Measurements from ENCODE around the gene CDH23. TPM values are rescaled to one million over a fixed set of nuclear protein-coding genes. Genes with fewer than 3 reads are reported as not detected.

Gene CDH23
- total and polyA plus RNA-seq, 2 of the 8 experiments (the other 6 are each of a cell fraction or from before 2014, with no cell fraction given): 1.9 to 4.9 TPM

- no peak for TF ChIP-seq CHD1 (IDR thresholded peaks at IDR 0.05; ENCODE audit: low read depth, low read length)
- no peak for TF ChIP-seq RAD21 (IDR thresholded peaks at IDR 0.05 in 1 of 2, conservative IDR thresholded peaks at IDR 0.05 in 1 of 2; ENCODE audit: low read depth in 2 of 2, low read length in 2 of 2)
Measured at GRCh38 chr10:71613877-71614276, 217.2 kb downstream of the CDH23 start (continued).
